ENCODE results near the gene FOXI1. TPM values are rescaled to one million over a fixed set of nuclear protein-coding genes. Genes with fewer than 3 reads are reported as not detected.

Gene FOXI1
- total RNA-seq, 4 donors from 2014 or later, result not detected

- no peak for TF ChIP-seq POLR2A (IDR thresholded peaks at IDR 0.05)
- TF ChIP-seq CTCF (IDR thresholded peaks at IDR 0.05 in 4 of 5, conservative IDR thresholded peaks at IDR 0.05 in 1 of 5), result no peak
- ATAC-seq, result no peak
- DNase-seq, result no peak
- Histone ChIP-seq H3K27ac (no peak overlapping the region), H3K4me1 (no peaks in the 10 kb centered on the region), H3K27me3 (no peaks in the 10 kb centered on the region), H3K36me3 (no peaks in the 10 kb centered on the region), H3K9me3 (no peaks in the 10 kb centered on the region), H3K4me3 (no peak overlapping the region)
- in situ Hi-C loops (cut with MboI; ENCODE audit: low sequenced_read_pairs in 4 of 4), result no loop called here
- intact Hi-C loops (cut with DNase I; ENCODE audit: low total_unique reads), result no loop called here
Observed at GRCh38 chr5:170151097-170151831, 45.6 kb downstream of the FOXI1 start.

DNA sequence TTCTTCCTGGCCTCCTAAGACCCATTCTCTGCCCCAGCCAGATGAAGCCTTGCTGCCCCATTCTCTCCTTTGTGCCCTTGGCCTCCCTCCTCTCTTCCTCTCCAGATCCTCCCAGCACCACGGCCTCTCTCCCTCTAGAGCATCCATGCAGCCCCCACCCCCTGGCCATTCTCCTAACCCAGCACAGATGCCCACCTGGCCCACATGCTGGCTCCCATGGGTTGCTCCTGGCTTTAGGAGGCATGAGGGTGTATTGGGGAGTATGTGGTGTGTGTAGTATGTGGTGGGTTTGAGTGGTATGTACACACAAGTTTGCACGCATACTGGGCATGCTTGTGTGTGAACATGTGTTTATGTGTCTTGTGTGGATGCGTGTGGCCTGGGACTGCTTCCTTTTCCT lies 47.1 kb downstream of the FOXI1 start:
- in situ Hi-C loops (cut with MboI; ENCODE audit: low sequenced_read_pairs in 4 of 4), result no loop called here
- H3K4me1 ChIP-seq, result no peaks in the 10 kb centered on the region
- no peak overlapping the region for H3K27ac ChIP-seq
- H3K36me3 ChIP-seq, result no peaks in the 10 kb centered on the region
- DNase-seq, result no peak
- H3K9me3 ChIP-seq, result no peaks in the 10 kb centered on the region
- ATAC-seq, result no peak
- no peaks in the 10 kb centered on the region for H3K27me3 ChIP-seq
- intact Hi-C loops (cut with DNase I; ENCODE audit: low total_unique reads), result no loop called here
- no peak for TF ChIP-seq POLR2A (IDR thresholded peaks at IDR 0.05)
- TF ChIP-seq CTCF (IDR thresholded peaks at IDR 0.05 in 4 of 5, conservative IDR thresholded peaks at IDR 0.05 in 1 of 5), result no peak
- no peak overlapping the region for H3K4me3 ChIP-seq

DNA sequence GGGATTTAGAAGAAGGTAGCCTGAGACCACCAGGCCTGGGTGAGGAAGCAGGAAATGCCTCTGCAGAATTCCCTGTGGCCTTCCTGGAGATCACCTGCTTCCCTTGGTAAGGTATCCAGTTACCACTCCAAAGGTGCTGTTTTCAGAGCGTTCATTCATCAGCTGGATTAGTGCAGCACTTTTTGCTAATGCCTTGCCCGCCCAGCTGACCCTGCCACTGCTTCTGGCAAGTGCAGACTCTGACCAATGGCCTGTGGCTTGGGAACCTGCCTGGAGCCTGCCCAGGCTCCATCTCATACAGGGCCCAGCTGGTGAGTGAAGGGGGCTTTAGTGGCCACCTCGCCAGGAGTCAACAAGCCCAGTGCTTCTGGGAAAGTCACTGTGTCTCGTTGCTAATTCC lies 48.6 kb downstream of the FOXI1 start:
- Histone ChIP-seq H3K27ac (no peak overlapping the region), H3K36me3 (no peaks in the 10 kb centered on the region), H3K4me3 (no peak overlapping the region), H3K27me3 (no peaks in the 10 kb centered on the region), H3K9me3 (no peaks in the 10 kb centered on the region), H3K4me1 (no peaks in the 10 kb centered on the region)
- TF ChIP-seq CTCF (IDR thresholded peaks at IDR 0.05 in 4 of 5, conservative IDR thresholded peaks at IDR 0.05 in 1 of 5) (no peak), POLR2A (IDR thresholded peaks at IDR 0.05) (no peak)
- DNase-seq (no peak), ATAC-seq (no peak)
- in situ Hi-C loops (cut with MboI; ENCODE audit: low sequenced_read_pairs in 4 of 4), result no loop called here
- intact Hi-C loops (cut with DNase I; ENCODE audit: low total_unique reads), result no loop called here

DNA sequence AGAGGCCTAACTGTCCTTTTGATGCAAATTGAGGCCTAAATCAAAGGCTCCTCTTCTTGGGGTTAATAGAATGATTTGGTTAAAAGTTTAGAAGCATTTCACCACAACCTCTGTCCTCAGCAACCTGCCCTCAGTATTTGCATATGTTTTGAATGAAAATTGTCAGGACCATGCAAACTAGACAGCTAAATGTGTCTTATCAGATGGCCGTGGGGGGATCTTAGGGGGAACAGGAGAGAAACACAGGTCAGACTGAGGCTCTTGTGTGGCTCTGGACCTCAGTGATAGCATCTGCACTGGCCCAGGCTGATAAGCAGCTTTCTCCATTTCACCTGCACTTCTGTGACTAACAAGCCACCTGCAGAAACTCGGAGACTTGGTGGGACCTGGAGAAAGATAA lies 49.0 kb downstream of the FOXI1 start:
- intact Hi-C loops (cut with DNase I; ENCODE audit: low total_unique reads), result no loop called here
- Histone ChIP-seq H3K4me1 (no peaks in the 10 kb centered on the region), H3K27ac (no peak overlapping the region), H3K9me3 (no peaks in the 10 kb centered on the region), H3K27me3 (no peaks in the 10 kb centered on the region), H3K36me3 (no peaks in the 10 kb centered on the region), H3K4me3 (no peak overlapping the region)
- TF ChIP-seq CTCF (IDR thresholded peaks at IDR 0.05 in 4 of 5, conservative IDR thresholded peaks at IDR 0.05 in 1 of 5) (no peak), POLR2A (IDR thresholded peaks at IDR 0.05) (no peak)
- DNase-seq, result no peak
- in situ Hi-C loops (cut with MboI; ENCODE audit: low sequenced_read_pairs in 4 of 4), result no loop called here
- no peak for ATAC-seq

DNA sequence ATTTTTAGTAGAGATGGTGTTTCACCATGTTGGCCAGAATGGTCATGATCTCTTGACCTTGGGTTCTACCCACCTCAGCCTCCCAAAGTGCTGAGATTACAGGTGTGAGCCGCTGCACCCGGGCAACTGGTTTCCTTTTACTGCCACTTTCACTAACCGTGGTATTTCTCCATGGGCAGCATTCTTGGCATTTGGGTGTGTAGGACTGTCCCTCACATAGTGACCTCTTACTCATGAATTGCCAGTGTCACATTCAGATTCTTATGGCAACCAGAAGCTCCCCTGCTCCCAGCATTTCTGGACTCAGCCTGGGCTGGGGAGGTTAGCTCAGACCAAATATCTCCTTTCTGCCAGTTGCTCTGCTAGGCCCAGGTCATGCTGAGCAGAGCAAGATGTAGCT lies 50.1 kb downstream of the FOXI1 start:
- no peak for TF ChIP-seq POLR2A (IDR thresholded peaks at IDR 0.05)
- TF ChIP-seq CTCF (IDR thresholded peaks at IDR 0.05 in 4 of 5, conservative IDR thresholded peaks at IDR 0.05 in 1 of 5), result no peak
- intact Hi-C loops (cut with DNase I; ENCODE audit: low total_unique reads), result no loop called here
- Histone ChIP-seq H3K36me3 (no peaks in the 10 kb centered on the region), H3K4me1 (no peaks in the 10 kb centered on the region), H3K27me3 (no peaks in the 10 kb centered on the region), H3K9me3 (no peaks in the 10 kb centered on the region), H3K4me3 (no peak overlapping the region), H3K27ac (no peak overlapping the region)
- ATAC-seq (no peak), DNase-seq (no peak)
- in situ Hi-C loops (cut with MboI; ENCODE audit: low sequenced_read_pairs in 4 of 4), result no loop called here
